Activated CD4-positive, alpha-beta memory T cell treated with anti-CD3 and anti-CD28 coated beads, Interleukin-2, amount 10 ng/mL, durations not matched to agents 7 days and 5 days (primary cell): ENCODE results near the gene COL25A1. TPM values are rescaled to one million over a fixed set of nuclear protein-coding genes. Genes with fewer than 3 reads are reported as not detected.
"Not testable (repeated sequence)": the region's sequence is repeated elsewhere in the genome, so short reads cannot be mapped to it uniquely, and the experiment has no call there.

Experiments
- CTCF ChIA-PET: fragments of 350-600 bp; sonication (Branson Sonifier 250); formaldehyde crosslinking; loops from one replicate; lab custom pipeline; 2021; ENCODE audit warnings: antibody characterized with exemption, inconsistent platforms; lab: Charles Lee
- POLR2A ChIA-PET: fragments of 350-600 bp; sonication (Branson Sonifier 250); formaldehyde crosslinking; loops from one replicate; lab custom pipeline; 2021; ENCODE audit warnings: antibody characterized with exemption; lab: Charles Lee
- DNase-seq: peaks from one replicate; pipeline ENCODE4 v3.0.0-alpha.2; 2020
- H3K27ac Mint-ChIP-seq: one replicate; pipeline ENCODE4 v1.8.0; 2021; ENCODE audit warnings: mild to moderate bottlenecking, mixed read lengths
- H3K27me3 Mint-ChIP-seq: one replicate; pipeline ENCODE4 v1.8.0; 2021; ENCODE audit warnings: mixed read lengths
- H3K36me3 Mint-ChIP-seq: one replicate; pipeline ENCODE4 v1.8.0; 2021; ENCODE audit warnings: low read depth, mixed read lengths
- H3K4me1 Mint-ChIP-seq: one replicate; pipeline ENCODE4 v1.8.0; 2021; ENCODE audit warnings: mixed read lengths
- H3K4me3 Mint-ChIP-seq: one replicate; pipeline ENCODE4 v1.8.0; 2021; ENCODE audit warnings: mild to moderate bottlenecking, mixed read lengths
- H3K9me3 Mint-ChIP-seq: one replicate; pipeline ENCODE4 v1.8.0; 2021; ENCODE audit warnings: mixed read lengths
- total RNA-seq, 2 experiments: library from RNA; stranded (reverse); gene quantifications; one replicate each; pipeline ENCODE4 v1.2.3, GENCODE V29; 2021

COL25A1 gene
- total RNA-seq, 2 experiments from 2014 or later, result not detected

GRCh38 chr4:108946237-108946636, 356.2 kb downstream of the COL25A1 start:
- H3K4me1 Mint-ChIP-seq, result peaks cover 5% of the 10 kb centered on the region
- ChIA-PET CTCF (no interaction called here), POLR2A (no interaction called here)
- H3K36me3 Mint-ChIP-seq, result no peaks in the 10 kb centered on the region
- H3K4me3 Mint-ChIP-seq, result no peak overlapping the region
- no peaks in the 10 kb centered on the region for H3K9me3 Mint-ChIP-seq
- no peak for DNase-seq
- H3K27me3 Mint-ChIP-seq, result peaks cover 5% of the 10 kb centered on the region
- H3K27ac Mint-ChIP-seq, result no peak overlapping the region

GRCh38 chr4:108943976-108944591, 358.4 kb downstream of the COL25A1 start:
- Mint-ChIP-seq H3K4me1 (peaks cover 5% of the 10 kb centered on the region), H3K27me3 (peaks cover 1% of the 10 kb centered on the region), H3K36me3 (no peaks in the 10 kb centered on the region), H3K4me3 (no peak overlapping the region), H3K27ac (no peak overlapping the region), H3K9me3 (no peaks in the 10 kb centered on the region)
- DNase-seq, result no peak
- CTCF ChIA-PET, result no interaction called here
- POLR2A ChIA-PET, result no interaction called here

- POLR2A ChIA-PET, result no interaction called here
- Mint-ChIP-seq H3K4me1 (peaks cover 5% of the 10 kb centered on the region), H3K36me3 (no peaks in the 10 kb centered on the region), H3K9me3 (no peaks in the 10 kb centered on the region), H3K4me3 (no peak overlapping the region), H3K27me3 (peaks cover 1% of the 10 kb centered on the region), H3K27ac (no peak overlapping the region)
- DNase-seq, result no peak
- CTCF ChIA-PET, result no interaction called here
These were observed 359.1 kb downstream of the COL25A1 start for GRCh38 chr4:108943371-108943770.

- Mint-ChIP-seq H3K27ac (no peak overlapping the region), H3K4me1 (peaks cover 2% of the 10 kb centered on the region), H3K9me3 (no peaks in the 10 kb centered on the region), H3K27me3 (peaks cover 9% of the 10 kb centered on the region), H3K36me3 (no peaks in the 10 kb centered on the region), H3K4me3 (no peak overlapping the region)
- ChIA-PET CTCF (no interaction called here), POLR2A (interaction anchor here (0.6 kb wide), 1 partner anchor 1501 kb away, joined by 4 read pairs; no protein-coding TSS in a partner anchor)
- no peak for DNase-seq
These were observed 360.5 kb downstream of the COL25A1 start for GRCh38 chr4:108941904-108942430.

GRCh38 chr4:108940634-108941033, 361.8 kb downstream of the COL25A1 start:
- ChIA-PET POLR2A (no interaction called here), CTCF (no interaction called here)
- Mint-ChIP-seq H3K9me3 (no peaks in the 10 kb centered on the region), H3K4me3 (no peak overlapping the region), H3K4me1 (peaks cover 2% of the 10 kb centered on the region), H3K27ac (no peak overlapping the region), H3K36me3 (no peaks in the 10 kb centered on the region), H3K27me3 (peaks cover 12% of the 10 kb centered on the region)
- no peak for DNase-seq

- Mint-ChIP-seq H3K9me3 (no peaks in the 10 kb centered on the region), H3K4me3 (no peak overlapping the region), H3K27ac (no peak overlapping the region), H3K4me1 (peaks cover 2% of the 10 kb centered on the region), H3K27me3 (peaks cover 12% of the 10 kb centered on the region), H3K36me3 (no peaks in the 10 kb centered on the region)
- POLR2A ChIA-PET, result no interaction called here
- no peak for DNase-seq
- CTCF ChIA-PET, result no interaction called here
These were observed 362.3 kb downstream of the COL25A1 start for GRCh38 chr4:108940149-108940548.

GRCh38 chr4:108937066-108937465, 365.4 kb downstream of the COL25A1 start:
- H3K27me3 Mint-ChIP-seq, result peaks cover 14% of the 10 kb centered on the region
- CTCF ChIA-PET, result no interaction called here
- no peak for DNase-seq
- H3K9me3 Mint-ChIP-seq, result no peaks in the 10 kb centered on the region
- H3K4me1 Mint-ChIP-seq, result peaks cover under 1% of the 10 kb centered on the region
- H3K27ac Mint-ChIP-seq, result no peak overlapping the region
- H3K36me3 Mint-ChIP-seq, result no peaks in the 10 kb centered on the region
- H3K4me3 Mint-ChIP-seq, result no peak overlapping the region
- POLR2A ChIA-PET, result no interaction called here

GRCh38 chr4:108933925-108934324, 368.5 kb downstream of the COL25A1 start:
- H3K4me1 Mint-ChIP-seq, result not testable (repeated sequence)

GRCh38 chr4:108933046-108933445, 369.4 kb downstream of the COL25A1 start:
- Mint-ChIP-seq H3K4me3 (no peak overlapping the region), H3K9me3 (no peaks in the 10 kb centered on the region), H3K27me3 (peaks cover 14% of the 10 kb centered on the region), H3K27ac (no peak overlapping the region), H3K4me1 (no peaks in the 10 kb centered on the region), H3K36me3 (no peaks in the 10 kb centered on the region)
- ChIA-PET CTCF (no interaction called here), POLR2A (no interaction called here)
- no peak for DNase-seq

More at GRCh38 chr4:108933925-108934324, 368.5 kb downstream of the COL25A1 start:
- POLR2A ChIA-PET, H3K4me3 Mint-ChIP-seq, H3K9me3 Mint-ChIP-seq, CTCF ChIA-PET, H3K27ac Mint-ChIP-seq, H3K36me3 Mint-ChIP-seq, DNase-seq: not testable (repeated sequence)
- H3K27me3 Mint-ChIP-seq, result peaks cover 14% of the 10 kb centered on the region

GRCh38 chr4:108931926-108932325, 370.5 kb downstream of the COL25A1 start:
- ChIA-PET CTCF (no interaction called here), POLR2A (no interaction called here)
- no peak overlapping the region for H3K27ac Mint-ChIP-seq
- H3K36me3 Mint-ChIP-seq, result no peaks in the 10 kb centered on the region
- H3K27me3 Mint-ChIP-seq, result peaks cover 6% of the 10 kb centered on the region
- no peaks in the 10 kb centered on the region for H3K4me1 Mint-ChIP-seq
- H3K4me3 Mint-ChIP-seq, result no peak overlapping the region
- no peaks in the 10 kb centered on the region for H3K9me3 Mint-ChIP-seq
- no peak for DNase-seq

- Mint-ChIP-seq H3K9me3 (no peaks in the 10 kb centered on the region), H3K36me3 (no peaks in the 10 kb centered on the region), H3K27me3 (peaks cover 3% of the 10 kb centered on the region), H3K4me1 (no peaks in the 10 kb centered on the region), H3K4me3 (no peak overlapping the region), H3K27ac (no peak overlapping the region)
- no peak for DNase-seq
- ChIA-PET POLR2A (no interaction called here), CTCF (no interaction called here)
These were observed 372.3 kb downstream of the COL25A1 start for GRCh38 chr4:108930186-108930585.

GRCh38 chr4:108926781-108927180, 375.7 kb downstream of the COL25A1 start:
- Mint-ChIP-seq H3K27ac (no peak overlapping the region), H3K27me3 (peaks cover 12% of the 10 kb centered on the region), H3K9me3 (no peaks in the 10 kb centered on the region), H3K36me3 (no peaks in the 10 kb centered on the region), H3K4me1 (no peaks in the 10 kb centered on the region), H3K4me3 (no peak overlapping the region)
- ChIA-PET CTCF (no interaction called here), POLR2A (no interaction called here)
- DNase-seq, result no peak

GRCh38 chr4:108926061-108926460, 376.4 kb downstream of the COL25A1 start:
- Mint-ChIP-seq H3K4me1 (no peaks in the 10 kb centered on the region), H3K27me3 (peaks cover 13% of the 10 kb centered on the region), H3K36me3 (no peaks in the 10 kb centered on the region), H3K27ac (no peak overlapping the region), H3K9me3 (no peaks in the 10 kb centered on the region), H3K4me3 (no peak overlapping the region)
- POLR2A ChIA-PET, result no interaction called here
- CTCF ChIA-PET, result no interaction called here
- no peak for DNase-seq

GRCh38 chr4:108922191-108922590, 380.3 kb downstream of the COL25A1 start:
- no peak for DNase-seq
- Mint-ChIP-seq H3K36me3 (no peaks in the 10 kb centered on the region), H3K4me1 (no peaks in the 10 kb centered on the region), H3K27me3 (peaks cover 22% of the 10 kb centered on the region), H3K27ac (no peak overlapping the region), H3K9me3 (no peaks in the 10 kb centered on the region), H3K4me3 (no peak overlapping the region)
- POLR2A ChIA-PET, result no interaction called here
- CTCF ChIA-PET, result no interaction called here
